Chondrocyte (in vitro differentiated cells): Measurements from ENCODE around the gene MAP2. TPM values are rescaled to one million over a fixed set of nuclear protein-coding genes. Genes with fewer than 3 reads are reported as not detected.

Source experiments
- DNase-seq: peaks from one replicate; pipeline ENCODE4 v3.0.0; 2021; ENCODE audit warnings: mixed read lengths, low spot score
- H3K27ac Mint-ChIP-seq: one replicate; pipeline ENCODE4 v1.8.0; 2021; ENCODE audit warnings: mild to moderate bottlenecking, moderate library complexity, mixed read lengths; ENCODE audit not compliant: unreplicated experiment
- H3K27me3 Mint-ChIP-seq: 2 replicates; pipeline ENCODE4 v1.8.0; 2021; ENCODE audit warnings: low read depth, mixed read lengths
- H3K36me3 Mint-ChIP-seq: 2 replicates; pipeline ENCODE4 v1.8.0; 2021; ENCODE audit warnings: low read depth, mixed read lengths
- H3K4me1 Mint-ChIP-seq: 2 replicates; pipeline ENCODE4 v1.8.0; 2021; ENCODE audit warnings: low read depth, mild to moderate bottlenecking, mixed read lengths
- H3K4me3 Mint-ChIP-seq: one replicate; pipeline ENCODE4 v1.8.0; 2021; ENCODE audit warnings: mild to moderate bottlenecking, moderate library complexity, mixed read lengths; ENCODE audit not compliant: unreplicated experiment
- H3K9me3 Mint-ChIP-seq: 2 replicates; pipeline ENCODE4 v1.8.0; 2021; ENCODE audit warnings: low read depth, mixed read lengths
- total RNA-seq: library from RNA; stranded (reverse); gene quantifications from 3 replicates; pipeline ENCODE4 v1.2.1, GENCODE V29; 2021
- TF ChIP-seq, protein P1 (sequence below): fragments of 200-600 bp; sonication (generic); IDR thresholded peaks from 2 replicates; pipeline ENCODE4 v1.5.0; 2021; ENCODE audit warnings: antibody characterized with exemption, mild to moderate bottlenecking, moderate library complexity

MAP2 gene
- total RNA-seq, 1 donor from 2014 or later = 13.9 TPM

DNA sequence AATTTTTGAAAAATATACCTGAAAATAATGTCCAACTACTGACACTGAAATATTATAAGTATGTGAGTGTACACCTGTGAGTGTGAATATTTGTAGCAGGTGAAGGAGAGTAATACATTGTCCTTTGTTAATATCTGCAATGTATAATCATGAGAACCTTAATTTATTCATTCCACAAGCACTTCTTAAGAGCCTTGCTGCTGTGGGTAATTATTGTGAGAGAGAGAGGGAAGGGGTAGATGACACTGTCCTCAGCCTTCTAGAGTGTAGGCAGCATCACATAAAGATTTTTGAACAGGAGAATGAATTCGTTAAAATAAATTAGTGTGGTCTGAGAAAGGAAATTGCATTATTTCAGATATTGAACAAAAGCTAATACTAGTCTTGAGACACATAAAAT, 157.2 kb downstream of the MAP2 start:
- no peak overlapping the region for H3K4me3 Mint-ChIP-seq
- no peak for DNase-seq
- H3K27me3 Mint-ChIP-seq = no peaks in the 10 kb centered on the region
- no peaks in the 10 kb centered on the region for H3K9me3 Mint-ChIP-seq
- H3K4me1 Mint-ChIP-seq = peaks cover 7% of the 10 kb centered on the region
- TF ChIP-seq, protein P1, sequence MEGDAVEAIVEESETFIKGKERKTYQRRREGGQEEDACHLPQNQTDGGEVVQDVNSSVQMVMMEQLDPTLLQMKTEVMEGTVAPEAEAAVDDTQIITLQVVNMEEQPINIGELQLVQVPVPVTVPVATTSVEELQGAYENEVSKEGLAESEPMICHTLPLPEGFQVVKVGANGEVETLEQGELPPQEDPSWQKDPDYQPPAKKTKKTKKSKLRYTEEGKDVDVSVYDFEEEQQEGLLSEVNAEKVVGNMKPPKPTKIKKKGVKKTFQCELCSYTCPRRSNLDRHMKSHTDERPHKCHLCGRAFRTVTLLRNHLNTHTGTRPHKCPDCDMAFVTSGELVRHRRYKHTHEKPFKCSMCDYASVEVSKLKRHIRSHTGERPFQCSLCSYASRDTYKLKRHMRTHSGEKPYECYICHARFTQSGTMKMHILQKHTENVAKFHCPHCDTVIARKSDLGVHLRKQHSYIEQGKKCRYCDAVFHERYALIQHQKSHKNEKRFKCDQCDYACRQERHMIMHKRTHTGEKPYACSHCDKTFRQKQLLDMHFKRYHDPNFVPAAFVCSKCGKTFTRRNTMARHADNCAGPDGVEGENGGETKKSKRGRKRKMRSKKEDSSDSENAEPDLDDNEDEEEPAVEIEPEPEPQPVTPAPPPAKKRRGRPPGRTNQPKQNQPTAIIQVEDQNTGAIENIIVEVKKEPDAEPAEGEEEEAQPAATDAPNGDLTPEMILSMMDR = no peak
- H3K27ac Mint-ChIP-seq = no peak overlapping the region
- no peaks in the 10 kb centered on the region for H3K36me3 Mint-ChIP-seq

DNA sequence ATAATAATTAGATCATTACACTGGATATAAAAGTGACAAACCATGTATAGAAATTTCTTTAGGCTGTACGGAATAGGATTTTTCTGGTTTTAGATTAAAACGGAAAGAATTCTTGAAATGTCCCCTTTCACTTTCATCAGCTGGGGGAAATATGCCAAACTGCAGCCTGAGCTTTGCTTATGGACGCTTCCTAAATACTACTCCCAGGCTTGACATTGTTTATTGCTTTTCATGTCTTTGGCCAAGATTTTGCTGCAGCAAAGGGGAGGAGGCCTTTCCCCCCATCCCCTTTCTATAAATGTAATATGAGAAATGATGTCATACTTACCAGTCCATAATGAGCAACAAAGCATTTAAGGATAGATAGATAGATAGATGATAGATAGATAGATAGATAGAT, 158.4 kb downstream of the MAP2 start:
- Mint-ChIP-seq H3K4me1 (peaks cover 11% of the 10 kb centered on the region), H3K27ac (no peak overlapping the region), H3K9me3 (no peaks in the 10 kb centered on the region), H3K27me3 (no peaks in the 10 kb centered on the region), H3K36me3 (no peaks in the 10 kb centered on the region), H3K4me3 (no peak overlapping the region)
- TF ChIP-seq, protein P1 = no peak
- DNase-seq = no peak

DNA sequence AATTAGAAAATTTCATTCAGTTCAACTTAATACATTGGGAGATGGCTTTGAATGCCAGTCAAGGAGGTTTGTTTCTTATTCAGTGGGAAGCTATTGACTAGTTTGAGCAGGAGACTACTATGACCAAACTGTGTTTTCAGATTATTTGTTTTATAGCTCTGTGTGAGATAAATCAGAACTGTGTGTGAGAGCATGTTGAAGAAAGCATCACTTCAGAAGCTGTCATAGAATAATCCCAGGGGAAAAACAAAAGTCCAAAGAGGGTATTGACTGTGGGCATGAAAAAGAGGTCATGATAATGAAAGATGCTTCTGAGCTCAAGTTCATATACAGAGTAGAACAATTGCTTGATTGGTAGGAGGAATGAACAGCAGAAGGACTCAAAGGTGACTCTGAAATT, 160.6 kb downstream of the MAP2 start:
- peaks cover 6% of the 10 kb centered on the region for H3K4me1 Mint-ChIP-seq
- no peak overlapping the region for H3K27ac Mint-ChIP-seq

DNA sequence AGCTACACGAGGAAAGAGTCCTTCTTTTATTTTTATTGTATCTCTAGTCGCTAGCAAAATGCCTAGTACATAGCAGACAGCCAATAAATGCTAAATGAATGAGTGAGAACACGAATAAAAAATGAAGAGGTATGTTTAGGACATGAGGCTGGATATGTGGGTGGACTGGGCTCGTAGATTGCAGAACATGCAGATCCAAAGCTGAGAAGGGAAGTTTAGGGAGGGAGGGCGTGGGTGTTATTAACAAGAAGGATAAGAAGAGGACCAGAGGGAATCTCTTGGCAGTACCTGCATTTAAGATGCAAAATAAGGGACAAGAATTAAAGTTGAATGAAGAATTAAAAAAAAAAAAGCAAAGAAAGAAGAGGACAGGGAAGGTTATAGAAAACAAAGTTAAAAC, 161.1 kb downstream of the MAP2 start:
- Mint-ChIP-seq H3K27ac (no peak overlapping the region), H3K27me3 (no peaks in the 10 kb centered on the region), H3K36me3 (no peaks in the 10 kb centered on the region), H3K9me3 (no peaks in the 10 kb centered on the region), H3K4me1 (peaks cover 3% of the 10 kb centered on the region), H3K4me3 (no peak overlapping the region)
- DNase-seq = no peak
- TF ChIP-seq, protein P1 = no peak

More for the DNA sequence above, 160.6 kb downstream of the MAP2 start:
- DNase-seq = no peak
- TF ChIP-seq, protein P1 = no peak
- Mint-ChIP-seq H3K4me3 (no peak overlapping the region), H3K36me3 (no peaks in the 10 kb centered on the region), H3K27me3 (no peaks in the 10 kb centered on the region), H3K9me3 (no peaks in the 10 kb centered on the region)

DNA sequence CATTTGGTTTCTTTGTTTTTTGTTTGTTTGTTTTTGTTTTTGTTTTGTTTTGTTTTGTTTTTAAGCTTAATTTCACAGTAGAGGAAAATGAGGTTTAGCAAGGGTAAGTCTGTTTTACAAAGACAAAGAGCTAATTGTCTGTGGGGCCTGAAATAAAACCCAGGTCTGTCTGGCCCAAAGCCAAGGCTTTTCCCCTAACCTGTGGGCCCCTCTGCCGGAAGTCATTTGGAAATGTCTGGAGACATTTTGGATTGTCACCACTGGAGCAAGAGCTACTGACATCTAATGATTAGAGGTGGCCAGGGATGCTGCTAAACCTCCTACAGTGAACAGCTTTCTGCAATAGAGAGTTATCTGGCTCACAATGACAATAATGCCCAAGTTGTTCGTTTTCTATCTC, 167.2 kb downstream of the MAP2 start:
- no peak for DNase-seq
- TF ChIP-seq, protein P1 = no peak
- Mint-ChIP-seq H3K4me1 (peaks cover 3% of the 10 kb centered on the region), H3K27me3 (no peaks in the 10 kb centered on the region), H3K4me3 (no peak overlapping the region), H3K36me3 (no peaks in the 10 kb centered on the region), H3K9me3 (peaks cover 3% of the 10 kb centered on the region), H3K27ac (no peak overlapping the region)
